Duodenal mucosa (tissue), 2 donors: ENCODE data around the gene TTLL8.

Experiments
- H3K27ac ChIP-seq: one replicate; pipeline ENCODE4 v1.7.0; 2013; ENCODE audit warnings: low read depth, low read length
- H3K27me3 ChIP-seq, 2 donors: one replicate each; pipeline ENCODE4 v1.7.0; 2013; ENCODE audit warnings: low read length in 2 of 2, control low read depth in 1 of 2; ENCODE audit not compliant: insufficient read depth in 2 of 2, control insufficient read depth in 1 of 2
- H3K36me3 ChIP-seq, 2 donors: one replicate each; pipeline ENCODE4 v1.7.0; 2013; ENCODE audit warnings: low read length in 2 of 2, control low read depth in 1 of 2; ENCODE audit not compliant: insufficient read depth in 2 of 2, control insufficient read depth in 1 of 2
- H3K4me1 ChIP-seq, 2 donors: one replicate each; pipeline ENCODE4 v1.7.0; 2013; ENCODE audit warnings: low read length in 2 of 2, control low read depth in 1 of 2; ENCODE audit not compliant: insufficient read depth in 2 of 2, control insufficient read depth in 1 of 2
- H3K4me3 ChIP-seq, 2 donors: one replicate each; pipeline ENCODE4 v1.7.0; 2013; ENCODE audit warnings: low read length in 2 of 2, low read depth in 1 of 2
- H3K9ac ChIP-seq, 2 donors: one replicate each; pipeline ENCODE4 v1.7.0; 2013; ENCODE audit warnings: low read length in 2 of 2, low read depth in 1 of 2
- H3K9me3 ChIP-seq, 2 donors: one replicate each; pipeline ENCODE4 v1.7.0; 2013; ENCODE audit warnings: low read length in 2 of 2, control low read depth in 1 of 2; ENCODE audit not compliant: control insufficient read depth in 1 of 2

TTLL8 gene

DNA sequence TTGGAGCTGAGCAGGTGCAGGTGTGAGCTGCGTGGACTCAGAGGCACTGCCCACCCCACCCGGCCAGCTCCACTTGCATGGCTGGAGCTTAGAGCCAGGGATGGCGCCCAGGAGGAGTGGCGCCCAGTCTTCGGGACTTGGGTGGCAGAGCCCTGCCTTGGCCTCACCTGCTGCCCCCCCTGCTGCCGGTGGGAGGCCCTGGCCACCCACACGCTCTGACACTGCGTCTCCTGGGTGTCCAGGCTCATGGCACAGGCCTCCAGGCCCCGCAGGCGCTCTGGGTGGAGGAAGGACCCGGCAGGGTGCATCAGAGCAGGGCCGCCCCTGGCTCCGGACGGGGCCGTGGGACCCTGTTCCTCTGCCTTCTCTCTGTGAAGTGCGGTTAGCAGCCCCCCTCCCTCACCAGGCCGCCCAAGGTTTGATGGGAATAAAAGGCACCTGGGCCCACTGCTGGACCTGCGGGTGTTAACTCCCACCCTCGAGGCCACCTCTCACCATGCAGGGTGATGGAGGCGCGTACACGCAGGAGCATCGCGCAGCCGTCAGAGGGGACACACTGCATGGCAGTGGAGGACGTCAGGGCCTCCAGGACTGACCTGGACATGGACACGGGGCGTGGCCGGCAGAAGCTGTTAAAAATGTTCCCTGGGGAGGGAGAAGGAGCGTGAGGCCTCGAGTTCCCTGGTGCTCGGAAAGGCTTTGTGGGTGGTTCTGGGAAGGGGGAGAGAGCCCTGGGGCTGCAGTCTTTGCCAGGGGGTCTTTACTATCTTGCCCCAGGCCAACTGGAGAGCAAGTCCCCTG lies 57.3 kb downstream of the TTLL8 start:
- no peaks in the 10 kb centered on the region for H3K9me3 ChIP-seq
- H3K27ac ChIP-seq, result no peak overlapping the region
- H3K27me3 ChIP-seq, result peaks cover 0 to 4% of the 10 kb centered on the region in 2 donors
- no peaks in the 10 kb centered on the region for H3K36me3 ChIP-seq
- H3K4me1 ChIP-seq, result peaks cover 28 to 31% of the 10 kb centered on the region in 2 donors
- H3K4me3 ChIP-seq, result no peak overlapping the region
- H3K9ac ChIP-seq, result no peak overlapping the region

GRCh38 chr22:49999946-50000586 lies 58.0 kb downstream of the TTLL8 start:
- H3K4me1 ChIP-seq, result peaks cover 34 to 38% of the 10 kb centered on the region in 2 donors
- H3K4me3 ChIP-seq, result peak overlapping the region; percentile 40
- H3K27me3 ChIP-seq, result peaks cover 0 to 4% of the 10 kb centered on the region in 2 donors
- no peak overlapping the region for H3K27ac ChIP-seq
- H3K9ac ChIP-seq, result peak overlapping the region in 1 of 2 donors; percentile 60
- H3K9me3 ChIP-seq, result no peaks in the 10 kb centered on the region
- no peaks in the 10 kb centered on the region for H3K36me3 ChIP-seq

GRCh38 chr22:49999063-49999945 lies 58.8 kb downstream of the TTLL8 start:
- H3K4me1 ChIP-seq, result peaks cover 38 to 44% of the 10 kb centered on the region in 2 donors
- no peaks in the 10 kb centered on the region for H3K9me3 ChIP-seq
- H3K4me3 ChIP-seq, result peak overlapping the region; percentile 40 to 46
- peak overlapping the region in 1 of 2 donors; percentile 60 for H3K9ac ChIP-seq
- no peaks in the 10 kb centered on the region for H3K36me3 ChIP-seq
- peaks cover 0 to 4% of the 10 kb centered on the region in 2 donors for H3K27me3 ChIP-seq
- H3K27ac ChIP-seq, result no peak overlapping the region

GRCh38 chr22:49998718-49999062 lies 59.4 kb downstream of the TTLL8 start:
- Histone ChIP-seq H3K9ac (no peak overlapping the region), H3K4me3 (peak overlapping the region in 1 of 2 donors; percentile 16), H3K27ac (no peak overlapping the region), H3K9me3 (no peaks in the 10 kb centered on the region), H3K27me3 (peaks cover 0 to 4% of the 10 kb centered on the region in 2 donors), H3K4me1 (peaks cover 38 to 44% of the 10 kb centered on the region in 2 donors), H3K36me3 (no peaks in the 10 kb centered on the region)

GRCh38 chr22:49997932-49998717 lies 60.0 kb downstream of the TTLL8 start:
- Histone ChIP-seq H3K27me3 (peaks cover 0 to 4% of the 10 kb centered on the region in 2 donors), H3K27ac (no peak overlapping the region), H3K9ac (no peak overlapping the region), H3K9me3 (no peaks in the 10 kb centered on the region), H3K36me3 (no peaks in the 10 kb centered on the region), H3K4me1 (peaks cover 38 to 44% of the 10 kb centered on the region in 2 donors), H3K4me3 (no peak overlapping the region)

DNA sequence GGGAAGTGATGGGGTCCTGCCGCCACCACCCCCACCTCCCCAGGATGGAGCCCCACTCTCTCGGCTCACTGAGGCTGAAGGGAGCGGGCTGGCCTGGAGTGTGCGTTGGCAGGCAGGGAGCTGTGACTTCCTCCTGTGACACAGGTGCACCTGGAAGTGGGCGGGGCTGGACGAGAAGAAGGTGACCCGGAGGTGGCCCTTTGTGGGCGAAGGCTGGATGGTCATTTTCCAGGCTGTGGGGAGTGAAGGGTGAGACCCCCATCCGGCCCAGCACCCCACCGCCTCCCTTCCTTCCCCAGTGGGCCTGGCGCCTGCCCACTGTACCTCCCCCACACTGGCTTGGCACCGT lies 60.9 kb downstream of the TTLL8 start:
- Histone ChIP-seq H3K4me1 (peaks cover 38 to 43% of the 10 kb centered on the region in 2 donors), H3K9ac (peak overlapping the region in 1 of 2 donors; percentile 15), H3K27ac (no peak overlapping the region), H3K4me3 (no peak overlapping the region), H3K36me3 (no peaks in the 10 kb centered on the region), H3K9me3 (no peaks in the 10 kb centered on the region), H3K27me3 (peaks cover 0 to 4% of the 10 kb centered on the region in 2 donors)

DNA sequence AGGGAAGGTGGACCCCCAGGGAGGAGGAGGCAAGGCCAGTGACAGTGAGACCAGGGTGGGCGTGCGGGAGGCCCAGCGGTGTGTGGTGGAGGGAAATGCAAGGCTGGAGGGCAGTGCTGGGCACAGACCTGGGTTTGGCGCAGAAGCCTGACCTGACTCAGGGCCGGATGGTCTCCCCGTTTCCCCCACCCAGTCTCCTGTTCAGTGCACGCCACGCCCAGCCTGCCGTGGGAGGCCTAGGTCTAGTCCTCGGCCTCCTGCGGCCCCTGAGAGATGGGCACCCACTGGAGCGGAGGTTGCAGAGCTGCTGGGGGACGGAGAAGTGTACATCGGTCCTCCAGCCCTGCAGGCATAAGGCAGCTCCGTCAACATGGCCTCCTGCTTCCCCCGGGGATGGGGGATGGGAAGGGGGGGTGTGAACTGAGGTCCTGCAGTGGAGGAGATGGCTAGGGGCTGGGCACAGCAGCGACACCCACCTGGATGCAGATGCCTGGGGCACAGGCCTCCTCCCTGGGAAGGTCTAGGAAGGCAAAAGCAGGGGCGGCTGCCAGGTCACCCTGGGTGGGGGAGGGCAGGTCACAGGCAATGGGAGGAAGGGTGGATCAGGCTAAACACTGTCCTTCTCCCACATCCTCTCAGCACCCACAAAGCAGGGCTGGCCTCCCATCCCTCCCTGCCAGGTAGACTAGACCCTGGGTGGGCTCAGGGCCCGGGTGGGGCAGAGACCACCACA lies 61.4 kb downstream of the TTLL8 start:
- Histone ChIP-seq H3K27ac (no peak overlapping the region), H3K4me3 (peak overlapping the region in 1 of 2 donors; percentile 46), H3K27me3 (peaks cover 0 to 4% of the 10 kb centered on the region in 2 donors), H3K4me1 (peaks cover 38% of the 10 kb centered on the region in 2 donors), H3K9ac (peak overlapping the region; percentile 15 to 16), H3K36me3 (no peaks in the 10 kb centered on the region), H3K9me3 (no peaks in the 10 kb centered on the region)

GRCh38 chr22:49996119-49996517 lies 62.0 kb downstream of the TTLL8 start:
- H3K9me3 ChIP-seq, result peaks cover 1 to 3% of the 10 kb centered on the region in 2 donors
- no peak overlapping the region for H3K4me3 ChIP-seq
- H3K9ac ChIP-seq, result peak overlapping the region; percentile 32 to 39
- no peaks in the 10 kb centered on the region for H3K36me3 ChIP-seq
- peaks cover 34% of the 10 kb centered on the region in 2 donors for H3K4me1 ChIP-seq
- H3K27me3 ChIP-seq, result peaks cover 0 to 4% of the 10 kb centered on the region in 2 donors
- no peak overlapping the region for H3K27ac ChIP-seq
